Prostate gland (tissue), 2 donors: Measurements from ENCODE around the gene CCNC.

Experiments
- POLR2A ChIP-seq: fragments of 450-650 bp; IDR thresholded peaks from one replicate; pipeline ENCODE4 v1.6.1; 2016; ENCODE audit warnings: antibody characterized with exemption, mild to moderate bottlenecking
- TF ChIP-seq, protein P1 (sequence below), 4 experiments: fragments of 200-600 bp in 2 of 4; fragments of 450-650 bp in 2 of 4; sonication (generic) in 2 of 4; IDR thresholded peaks; 1 replicate in 3 of 4; 2 replicates in 1 of 4; pipeline ENCODE4 v1.5.1; 2016 to 2019; ENCODE audit warnings: antibody characterized with exemption in 4 of 4, mild to moderate bottlenecking in 2 of 4, moderate library complexity in 2 of 4

DNA sequence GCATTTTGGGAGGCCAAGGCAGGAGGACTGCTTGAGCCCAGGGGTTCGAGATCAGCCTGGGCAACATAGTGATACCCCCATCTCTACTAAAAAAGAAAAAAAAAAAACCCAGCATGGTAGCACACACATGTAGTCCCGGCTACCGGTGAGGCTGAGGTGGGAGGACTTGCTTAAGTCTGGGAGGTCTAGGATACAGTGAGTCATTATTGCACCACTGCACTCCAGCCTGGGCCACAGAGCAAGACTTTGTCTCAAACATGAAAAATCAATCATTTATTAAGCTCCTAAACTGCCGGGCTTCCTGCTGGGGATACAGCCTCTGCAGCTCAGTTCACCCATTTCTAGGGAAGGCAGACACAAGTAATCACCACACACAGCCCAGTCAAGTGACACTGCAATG lies 45.9 kb downstream of the CCNC start:
- no peak for TF ChIP-seq POLR2A
- TF ChIP-seq, protein P1, sequence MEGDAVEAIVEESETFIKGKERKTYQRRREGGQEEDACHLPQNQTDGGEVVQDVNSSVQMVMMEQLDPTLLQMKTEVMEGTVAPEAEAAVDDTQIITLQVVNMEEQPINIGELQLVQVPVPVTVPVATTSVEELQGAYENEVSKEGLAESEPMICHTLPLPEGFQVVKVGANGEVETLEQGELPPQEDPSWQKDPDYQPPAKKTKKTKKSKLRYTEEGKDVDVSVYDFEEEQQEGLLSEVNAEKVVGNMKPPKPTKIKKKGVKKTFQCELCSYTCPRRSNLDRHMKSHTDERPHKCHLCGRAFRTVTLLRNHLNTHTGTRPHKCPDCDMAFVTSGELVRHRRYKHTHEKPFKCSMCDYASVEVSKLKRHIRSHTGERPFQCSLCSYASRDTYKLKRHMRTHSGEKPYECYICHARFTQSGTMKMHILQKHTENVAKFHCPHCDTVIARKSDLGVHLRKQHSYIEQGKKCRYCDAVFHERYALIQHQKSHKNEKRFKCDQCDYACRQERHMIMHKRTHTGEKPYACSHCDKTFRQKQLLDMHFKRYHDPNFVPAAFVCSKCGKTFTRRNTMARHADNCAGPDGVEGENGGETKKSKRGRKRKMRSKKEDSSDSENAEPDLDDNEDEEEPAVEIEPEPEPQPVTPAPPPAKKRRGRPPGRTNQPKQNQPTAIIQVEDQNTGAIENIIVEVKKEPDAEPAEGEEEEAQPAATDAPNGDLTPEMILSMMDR (IDR thresholded peaks at IDR 0.05): no peak
